GM12865 (cell line): Measurements from ENCODE around the gene RHBDL2.

ENCODE experiments used
- DNase-seq: peaks from one replicate; pipeline ENCODE4 v3.0.0; 2010; ENCODE audit warnings: low read depth
- H3K4me3 ChIP-seq: 2 replicates; pipeline ENCODE4 v1.5.1; 2011; ENCODE audit warnings: mild to moderate bottlenecking, low read depth, low read length, control low read depth
- TF ChIP-seq, protein P1 (sequence below): IDR thresholded peaks from 2 replicates; pipeline ENCODE4 v1.5.1; 2011; ENCODE audit warnings: low read length, control low read depth, low read depth, inconsistent platforms; ENCODE audit not compliant: insufficient read depth; ENCODE audit errors: missing control alignments

RHBDL2 gene

GRCh38 chr1:38950553-38950952, 8.9 kb upstream of the RHBDL2 start:
- H3K4me3 ChIP-seq: no peak overlapping the region
- TF ChIP-seq, protein P1, sequence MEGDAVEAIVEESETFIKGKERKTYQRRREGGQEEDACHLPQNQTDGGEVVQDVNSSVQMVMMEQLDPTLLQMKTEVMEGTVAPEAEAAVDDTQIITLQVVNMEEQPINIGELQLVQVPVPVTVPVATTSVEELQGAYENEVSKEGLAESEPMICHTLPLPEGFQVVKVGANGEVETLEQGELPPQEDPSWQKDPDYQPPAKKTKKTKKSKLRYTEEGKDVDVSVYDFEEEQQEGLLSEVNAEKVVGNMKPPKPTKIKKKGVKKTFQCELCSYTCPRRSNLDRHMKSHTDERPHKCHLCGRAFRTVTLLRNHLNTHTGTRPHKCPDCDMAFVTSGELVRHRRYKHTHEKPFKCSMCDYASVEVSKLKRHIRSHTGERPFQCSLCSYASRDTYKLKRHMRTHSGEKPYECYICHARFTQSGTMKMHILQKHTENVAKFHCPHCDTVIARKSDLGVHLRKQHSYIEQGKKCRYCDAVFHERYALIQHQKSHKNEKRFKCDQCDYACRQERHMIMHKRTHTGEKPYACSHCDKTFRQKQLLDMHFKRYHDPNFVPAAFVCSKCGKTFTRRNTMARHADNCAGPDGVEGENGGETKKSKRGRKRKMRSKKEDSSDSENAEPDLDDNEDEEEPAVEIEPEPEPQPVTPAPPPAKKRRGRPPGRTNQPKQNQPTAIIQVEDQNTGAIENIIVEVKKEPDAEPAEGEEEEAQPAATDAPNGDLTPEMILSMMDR: no peak
- no peak for DNase-seq

DNA sequence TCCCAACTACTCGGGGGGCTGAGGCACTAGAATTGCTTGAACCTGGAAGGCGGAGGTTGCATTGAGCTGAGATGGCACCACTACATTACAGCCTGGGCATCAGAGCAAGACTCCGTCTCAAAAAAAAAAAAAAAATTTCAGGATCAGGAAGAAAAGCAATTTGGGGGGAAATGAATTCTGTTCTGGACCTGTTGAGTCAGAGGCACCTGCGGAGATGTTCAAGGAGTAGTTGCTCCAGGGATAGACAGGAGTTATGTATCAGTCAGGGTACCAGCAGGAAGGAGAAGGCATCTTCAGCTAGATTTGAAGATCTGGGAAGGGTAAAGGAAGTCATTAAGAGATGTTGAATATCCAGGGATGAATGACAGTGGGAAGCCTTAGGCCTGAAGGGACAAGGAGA, 2.9 kb upstream of the RHBDL2 start:
- H3K4me3 ChIP-seq: no peak overlapping the region
- no peak for DNase-seq
- TF ChIP-seq, protein P1: no peak

GRCh38 chr1:38942664-38943428, 1.2 kb upstream of the RHBDL2 start:
- TF ChIP-seq, protein P1: no peak
- DNase-seq: no peak

GRCh38 chr1:38941093-38941492, 537 bp downstream of the RHBDL2 start:
- TF ChIP-seq, protein P1: no peak
- no peak overlapping the region for H3K4me3 ChIP-seq

More at GRCh38 chr1:38942664-38943428, 1.2 kb upstream of the RHBDL2 start:
- H3K4me3 ChIP-seq: no peak overlapping the region

GRCh38 chr1:38940339-38941047, 1.1 kb downstream of the RHBDL2 start:
- TF ChIP-seq, protein P1: no peak
- no peak for DNase-seq
- H3K4me3 ChIP-seq: no peak overlapping the region

More at GRCh38 chr1:38941093-38941492, 537 bp downstream of the RHBDL2 start:
- no peak for DNase-seq

DNA sequence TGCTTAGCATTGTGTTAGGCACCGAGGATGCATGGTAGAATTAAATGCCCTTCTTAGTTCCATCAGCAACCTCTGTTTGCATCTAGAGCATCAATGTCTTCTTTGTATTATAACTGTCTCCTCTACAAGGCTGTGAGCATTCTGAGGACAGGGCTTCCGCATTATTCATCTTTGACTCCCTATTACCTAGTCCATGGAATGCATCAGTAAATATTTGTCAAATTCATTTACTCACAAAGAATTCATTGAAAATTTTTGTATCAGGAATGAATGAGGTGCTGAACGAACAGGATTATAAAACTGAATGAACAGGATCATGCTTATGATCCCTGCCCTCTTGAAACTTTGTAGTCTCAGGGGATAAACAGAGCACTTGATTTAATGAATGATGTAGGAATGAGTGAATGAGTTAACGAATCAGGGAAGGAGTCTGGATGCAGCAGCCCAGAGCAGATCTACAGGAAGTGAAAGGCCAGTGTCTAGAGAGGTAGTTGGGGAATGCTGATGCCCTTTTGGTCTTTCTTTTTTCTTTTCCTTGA, 2.8 kb downstream of the RHBDL2 start:
- no peak overlapping the region for H3K4me3 ChIP-seq
- TF ChIP-seq, protein P1: no peak
- no peak for DNase-seq
